Measurements from ENCODE around the gene ERG.

DNA sequence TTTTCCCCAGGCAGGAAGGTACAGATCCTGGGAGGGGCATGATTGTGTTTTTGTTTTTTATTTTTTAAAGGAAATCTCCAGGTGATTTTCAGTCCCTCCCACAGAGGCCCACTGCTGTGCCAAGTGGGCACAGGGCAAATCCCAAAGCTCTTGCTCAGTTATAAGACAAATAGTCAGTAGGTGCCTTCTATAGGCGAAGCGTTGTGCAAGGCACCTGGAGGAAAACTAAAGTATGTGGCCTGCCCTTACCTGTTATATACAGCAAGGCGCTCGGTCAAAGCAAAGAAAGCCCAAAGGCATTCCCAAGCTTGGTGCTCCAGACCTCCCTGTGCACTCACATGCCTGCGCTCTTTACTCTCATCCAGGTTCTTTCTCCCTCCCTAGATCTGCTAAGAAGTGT lies 160.5 kb downstream of the ERG start:
- TF ChIP-seq, protein P1, sequence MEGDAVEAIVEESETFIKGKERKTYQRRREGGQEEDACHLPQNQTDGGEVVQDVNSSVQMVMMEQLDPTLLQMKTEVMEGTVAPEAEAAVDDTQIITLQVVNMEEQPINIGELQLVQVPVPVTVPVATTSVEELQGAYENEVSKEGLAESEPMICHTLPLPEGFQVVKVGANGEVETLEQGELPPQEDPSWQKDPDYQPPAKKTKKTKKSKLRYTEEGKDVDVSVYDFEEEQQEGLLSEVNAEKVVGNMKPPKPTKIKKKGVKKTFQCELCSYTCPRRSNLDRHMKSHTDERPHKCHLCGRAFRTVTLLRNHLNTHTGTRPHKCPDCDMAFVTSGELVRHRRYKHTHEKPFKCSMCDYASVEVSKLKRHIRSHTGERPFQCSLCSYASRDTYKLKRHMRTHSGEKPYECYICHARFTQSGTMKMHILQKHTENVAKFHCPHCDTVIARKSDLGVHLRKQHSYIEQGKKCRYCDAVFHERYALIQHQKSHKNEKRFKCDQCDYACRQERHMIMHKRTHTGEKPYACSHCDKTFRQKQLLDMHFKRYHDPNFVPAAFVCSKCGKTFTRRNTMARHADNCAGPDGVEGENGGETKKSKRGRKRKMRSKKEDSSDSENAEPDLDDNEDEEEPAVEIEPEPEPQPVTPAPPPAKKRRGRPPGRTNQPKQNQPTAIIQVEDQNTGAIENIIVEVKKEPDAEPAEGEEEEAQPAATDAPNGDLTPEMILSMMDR (IDR thresholded peaks at IDR 0.05; ENCODE audit: low read depth, low read length, missing input control) = no peak
- TF ChIP-seq TAF1 (conservative IDR thresholded peaks at IDR 0.05) (no peak), SP1 (IDR thresholded peaks at IDR 0.05) (no peak)
- TF ChIP-seq, protein P2, sequence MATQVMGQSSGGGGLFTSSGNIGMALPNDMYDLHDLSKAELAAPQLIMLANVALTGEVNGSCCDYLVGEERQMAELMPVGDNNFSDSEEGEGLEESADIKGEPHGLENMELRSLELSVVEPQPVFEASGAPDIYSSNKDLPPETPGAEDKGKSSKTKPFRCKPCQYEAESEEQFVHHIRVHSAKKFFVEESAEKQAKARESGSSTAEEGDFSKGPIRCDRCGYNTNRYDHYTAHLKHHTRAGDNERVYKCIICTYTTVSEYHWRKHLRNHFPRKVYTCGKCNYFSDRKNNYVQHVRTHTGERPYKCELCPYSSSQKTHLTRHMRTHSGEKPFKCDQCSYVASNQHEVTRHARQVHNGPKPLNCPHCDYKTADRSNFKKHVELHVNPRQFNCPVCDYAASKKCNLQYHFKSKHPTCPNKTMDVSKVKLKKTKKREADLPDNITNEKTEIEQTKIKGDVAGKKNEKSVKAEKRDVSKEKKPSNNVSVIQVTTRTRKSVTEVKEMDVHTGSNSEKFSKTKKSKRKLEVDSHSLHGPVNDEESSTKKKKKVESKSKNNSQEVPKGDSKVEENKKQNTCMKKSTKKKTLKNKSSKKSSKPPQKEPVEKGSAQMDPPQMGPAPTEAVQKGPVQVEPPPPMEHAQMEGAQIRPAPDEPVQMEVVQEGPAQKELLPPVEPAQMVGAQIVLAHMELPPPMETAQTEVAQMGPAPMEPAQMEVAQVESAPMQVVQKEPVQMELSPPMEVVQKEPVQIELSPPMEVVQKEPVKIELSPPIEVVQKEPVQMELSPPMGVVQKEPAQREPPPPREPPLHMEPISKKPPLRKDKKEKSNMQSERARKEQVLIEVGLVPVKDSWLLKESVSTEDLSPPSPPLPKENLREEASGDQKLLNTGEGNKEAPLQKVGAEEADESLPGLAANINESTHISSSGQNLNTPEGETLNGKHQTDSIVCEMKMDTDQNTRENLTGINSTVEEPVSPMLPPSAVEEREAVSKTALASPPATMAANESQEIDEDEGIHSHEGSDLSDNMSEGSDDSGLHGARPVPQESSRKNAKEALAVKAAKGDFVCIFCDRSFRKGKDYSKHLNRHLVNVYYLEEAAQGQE (IDR thresholded peaks at IDR 0.05) = no peak
- TF ChIP-seq, protein P3, sequence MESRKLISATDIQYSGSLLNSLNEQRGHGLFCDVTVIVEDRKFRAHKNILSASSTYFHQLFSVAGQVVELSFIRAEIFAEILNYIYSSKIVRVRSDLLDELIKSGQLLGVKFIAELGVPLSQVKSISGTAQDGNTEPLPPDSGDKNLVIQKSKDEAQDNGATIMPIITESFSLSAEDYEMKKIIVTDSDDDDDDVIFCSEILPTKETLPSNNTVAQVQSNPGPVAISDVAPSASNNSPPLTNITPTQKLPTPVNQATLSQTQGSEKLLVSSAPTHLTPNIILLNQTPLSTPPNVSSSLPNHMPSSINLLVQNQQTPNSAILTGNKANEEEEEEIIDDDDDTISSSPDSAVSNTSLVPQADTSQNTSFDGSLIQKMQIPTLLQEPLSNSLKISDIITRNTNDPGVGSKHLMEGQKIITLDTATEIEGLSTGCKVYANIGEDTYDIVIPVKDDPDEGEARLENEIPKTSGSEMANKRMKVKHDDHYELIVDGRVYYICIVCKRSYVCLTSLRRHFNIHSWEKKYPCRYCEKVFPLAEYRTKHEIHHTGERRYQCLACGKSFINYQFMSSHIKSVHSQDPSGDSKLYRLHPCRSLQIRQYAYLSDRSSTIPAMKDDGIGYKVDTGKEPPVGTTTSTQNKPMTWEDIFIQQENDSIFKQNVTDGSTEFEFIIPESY (IDR thresholded peaks at IDR 0.05) = no peak
